ENCODE results near the gene ENTPD1.

ENTPD1 gene

GRCh38 chr10:95813054-95813685 lies 57.2 kb downstream of the ENTPD1 start:
- TF ChIP-seq, protein P1, sequence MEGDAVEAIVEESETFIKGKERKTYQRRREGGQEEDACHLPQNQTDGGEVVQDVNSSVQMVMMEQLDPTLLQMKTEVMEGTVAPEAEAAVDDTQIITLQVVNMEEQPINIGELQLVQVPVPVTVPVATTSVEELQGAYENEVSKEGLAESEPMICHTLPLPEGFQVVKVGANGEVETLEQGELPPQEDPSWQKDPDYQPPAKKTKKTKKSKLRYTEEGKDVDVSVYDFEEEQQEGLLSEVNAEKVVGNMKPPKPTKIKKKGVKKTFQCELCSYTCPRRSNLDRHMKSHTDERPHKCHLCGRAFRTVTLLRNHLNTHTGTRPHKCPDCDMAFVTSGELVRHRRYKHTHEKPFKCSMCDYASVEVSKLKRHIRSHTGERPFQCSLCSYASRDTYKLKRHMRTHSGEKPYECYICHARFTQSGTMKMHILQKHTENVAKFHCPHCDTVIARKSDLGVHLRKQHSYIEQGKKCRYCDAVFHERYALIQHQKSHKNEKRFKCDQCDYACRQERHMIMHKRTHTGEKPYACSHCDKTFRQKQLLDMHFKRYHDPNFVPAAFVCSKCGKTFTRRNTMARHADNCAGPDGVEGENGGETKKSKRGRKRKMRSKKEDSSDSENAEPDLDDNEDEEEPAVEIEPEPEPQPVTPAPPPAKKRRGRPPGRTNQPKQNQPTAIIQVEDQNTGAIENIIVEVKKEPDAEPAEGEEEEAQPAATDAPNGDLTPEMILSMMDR (conservative IDR thresholded peaks at IDR 0.05; ENCODE audit: low read depth, low read length): no peak
- H3K4me3 ChIP-seq (ENCODE audit: low read length): no peak overlapping the region
- DNase-seq (ENCODE audit: low read depth): no peak

GRCh38 chr10:95814011-95814727 lies 58.2 kb downstream of the ENTPD1 start:
- peak; percentile 2 for DNase-seq (ENCODE audit: low read depth)
- H3K4me3 ChIP-seq (ENCODE audit: low read length): no peak overlapping the region
- TF ChIP-seq, protein P1 (conservative IDR thresholded peaks at IDR 0.05; ENCODE audit: low read depth, low read length): no peak

- TF ChIP-seq, protein P1 (conservative IDR thresholded peaks at IDR 0.05; ENCODE audit: low read depth, low read length): no peak
- DNase-seq (ENCODE audit: low read depth): no peak
- H3K4me3 ChIP-seq (ENCODE audit: low read length): no peak overlapping the region
These were observed 59.2 kb downstream of the ENTPD1 start for GRCh38 chr10:95815133-95815532.

- TF ChIP-seq, protein P1 (conservative IDR thresholded peaks at IDR 0.05; ENCODE audit: low read depth, low read length): no peak
- DNase-seq (ENCODE audit: low read depth): no peak
- H3K4me3 ChIP-seq (ENCODE audit: low read length): no peak overlapping the region
These were observed 59.8 kb downstream of the ENTPD1 start for GRCh38 chr10:95815701-95816240.

DNA sequence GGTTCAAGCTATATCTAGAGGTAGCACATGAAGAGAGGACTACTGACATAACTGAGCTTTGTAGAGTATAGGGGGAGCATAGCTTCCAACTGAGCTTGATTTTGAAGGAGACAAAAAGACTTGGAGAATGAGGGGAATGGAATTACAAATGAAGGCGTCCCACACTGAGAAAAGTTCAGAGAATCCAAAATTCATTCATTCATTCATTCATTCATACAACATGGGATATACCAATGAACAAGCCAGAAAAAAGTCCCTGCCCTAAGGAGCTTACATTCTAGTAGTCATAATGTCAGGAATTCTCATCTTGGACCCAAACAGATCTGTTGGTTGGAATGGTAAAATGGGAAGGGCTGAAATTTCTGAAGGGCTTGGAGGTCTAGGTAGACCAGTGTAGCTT lies 62.0 kb downstream of the ENTPD1 start:
- DNase-seq (ENCODE audit: low read depth): no peak
- TF ChIP-seq, protein P1 (conservative IDR thresholded peaks at IDR 0.05; ENCODE audit: low read depth, low read length): no peak
- H3K4me3 ChIP-seq (ENCODE audit: low read length): no peak overlapping the region

DNA sequence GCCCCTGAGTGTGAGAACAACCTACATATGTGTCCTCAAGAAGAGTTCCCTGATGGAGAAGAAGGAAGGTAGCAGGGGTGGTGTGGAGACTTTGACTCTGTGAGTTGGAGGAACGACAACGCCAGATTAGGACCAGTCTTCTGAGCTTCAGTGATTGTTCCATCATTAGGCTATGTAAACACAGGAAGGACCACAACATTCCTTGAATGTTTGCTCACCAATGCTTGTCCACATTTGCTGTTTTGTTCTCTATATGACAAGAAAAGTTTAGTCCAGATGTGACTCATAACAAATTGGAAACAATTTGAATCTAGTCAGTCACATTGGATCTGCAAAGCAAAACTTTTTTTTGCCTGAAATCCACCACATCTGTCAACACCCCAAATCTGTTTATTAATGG lies 62.7 kb downstream of the ENTPD1 start:
- no peak for DNase-seq (ENCODE audit: low read depth)
- H3K4me3 ChIP-seq (ENCODE audit: low read length): no peak overlapping the region
- TF ChIP-seq, protein P1 (conservative IDR thresholded peaks at IDR 0.05; ENCODE audit: low read depth, low read length): no peak
